H1 (cell line): ENCODE data around the gene CEACAM8.

Source experiments
- CBX5 ChIP-seq: fragments of 300-800, 300-1000 bp; sonication (generic); IDR thresholded peaks from 2 replicates; pipeline ENCODE4 v1.7.1; 2016; ENCODE audit warnings: antibody characterized with exemption, low read length, low read depth
- EP300 ChIP-seq, 2 experiments: IDR thresholded peaks; 1 replicate in 1 of 2; 2 replicates in 1 of 2; pipeline ENCODE4 v1.6.1; 2011 to 2012; ENCODE audit warnings: low read depth in 2 of 2, low read length in 2 of 2, mild to moderate bottlenecking in 2 of 2, borderline replicate concordance in 1 of 2, inconsistent platforms in 1 of 2, moderate library complexity in 1 of 2
- POLR2A ChIP-seq, 2 experiments: IDR thresholded peaks; 1 replicate in 1 of 2; 2 replicates in 1 of 2; pipeline ENCODE4 v1.6.1; 2011; ENCODE audit warnings: low read depth in 2 of 2, low read length in 2 of 2, mild to moderate bottlenecking in 2 of 2; ENCODE audit errors: control extremely low read depth in 1 of 2
- POLR2AphosphoS5 ChIP-seq: IDR thresholded peaks from 2 replicates; pipeline ENCODE4 v1.6.1; 2011; ENCODE audit warnings: low read depth, low read length
- RAD21 ChIP-seq, 2 experiments: IDR thresholded peaks in 1 of 2; conservative IDR thresholded peaks in 1 of 2; 2 replicates each; pipeline ENCODE4 v1.6.1; 2011; ENCODE audit warnings: low read depth in 2 of 2, low read length in 2 of 2, improper control_type of control experiment in 1 of 2, inconsistent platforms in 1 of 2, mild to moderate bottlenecking in 1 of 2, moderate library complexity in 1 of 2
- RFX5 ChIP-seq: IDR thresholded peaks from 2 replicates; pipeline ENCODE4 v1.6.1; 2011; ENCODE audit warnings: low read depth, low read length, improper control_type of control experiment, borderline replicate concordance
- RXRA ChIP-seq: IDR thresholded peaks from 2 replicates; pipeline ENCODE4 v1.6.1; 2011; ENCODE audit warnings: low read depth, mild to moderate bottlenecking, low read length, moderate library complexity; ENCODE audit not compliant: insufficient read depth
- ZNF274 ChIP-seq: IDR thresholded peaks from 2 replicates; pipeline ENCODE4 v1.7.0; 2012; ENCODE audit warnings: low read length, borderline replicate concordance; ENCODE audit errors: extremely low read depth
- TF ChIP-seq, protein P1 (sequence below), 3 experiments: IDR thresholded peaks; 1 replicate in 2 of 3; 2 replicates in 1 of 3; pipeline versions ENCODE4 v1.5.1 to v1.6.1; 2011; ENCODE audit warnings: low read length in 3 of 3, mild to moderate bottlenecking in 3 of 3, inconsistent platforms in 2 of 3, low read depth in 1 of 3, moderate library complexity in 1 of 3; ENCODE audit not compliant: insufficient read depth in 1 of 3; ENCODE audit errors: control extremely low read depth in 1 of 3
- TF ChIP-seq, protein P2 (sequence below): IDR thresholded peaks from 2 replicates; pipeline ENCODE4 v1.6.1; 2012; ENCODE audit warnings: inconsistent platforms

GRCh38 chr19:42619271-42619670 lies 24.5 kb upstream of the CEACAM8 start:
- TF ChIP-seq POLR2A (IDR thresholded peaks at IDR 0.05; ENCODE audit: control extremely low read depth in 1 of 2, low read depth in 2 of 2, low read length in 2 of 2) = no peak
- TF ChIP-seq RAD21 (IDR thresholded peaks at IDR 0.05 in 1 of 2, conservative IDR thresholded peaks at IDR 0.05 in 1 of 2; ENCODE audit: low read depth in 2 of 2, low read length in 2 of 2) = no peak
- TF ChIP-seq, protein P1, sequence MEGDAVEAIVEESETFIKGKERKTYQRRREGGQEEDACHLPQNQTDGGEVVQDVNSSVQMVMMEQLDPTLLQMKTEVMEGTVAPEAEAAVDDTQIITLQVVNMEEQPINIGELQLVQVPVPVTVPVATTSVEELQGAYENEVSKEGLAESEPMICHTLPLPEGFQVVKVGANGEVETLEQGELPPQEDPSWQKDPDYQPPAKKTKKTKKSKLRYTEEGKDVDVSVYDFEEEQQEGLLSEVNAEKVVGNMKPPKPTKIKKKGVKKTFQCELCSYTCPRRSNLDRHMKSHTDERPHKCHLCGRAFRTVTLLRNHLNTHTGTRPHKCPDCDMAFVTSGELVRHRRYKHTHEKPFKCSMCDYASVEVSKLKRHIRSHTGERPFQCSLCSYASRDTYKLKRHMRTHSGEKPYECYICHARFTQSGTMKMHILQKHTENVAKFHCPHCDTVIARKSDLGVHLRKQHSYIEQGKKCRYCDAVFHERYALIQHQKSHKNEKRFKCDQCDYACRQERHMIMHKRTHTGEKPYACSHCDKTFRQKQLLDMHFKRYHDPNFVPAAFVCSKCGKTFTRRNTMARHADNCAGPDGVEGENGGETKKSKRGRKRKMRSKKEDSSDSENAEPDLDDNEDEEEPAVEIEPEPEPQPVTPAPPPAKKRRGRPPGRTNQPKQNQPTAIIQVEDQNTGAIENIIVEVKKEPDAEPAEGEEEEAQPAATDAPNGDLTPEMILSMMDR (IDR thresholded peaks at IDR 0.05; ENCODE audit: control extremely low read depth in 1 of 3, insufficient read depth in 1 of 3, low read depth in 1 of 3, low read length in 3 of 3) = no peak
- no peak for TF ChIP-seq EP300 (IDR thresholded peaks at IDR 0.05; ENCODE audit: borderline replicate concordance in 1 of 2, low read depth in 2 of 2, low read length in 2 of 2)
- TF ChIP-seq RXRA = no peak
- TF ChIP-seq, protein P2, sequence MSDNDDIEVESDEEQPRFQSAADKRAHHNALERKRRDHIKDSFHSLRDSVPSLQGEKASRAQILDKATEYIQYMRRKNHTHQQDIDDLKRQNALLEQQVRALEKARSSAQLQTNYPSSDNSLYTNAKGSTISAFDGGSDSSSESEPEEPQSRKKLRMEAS = no peak
- TF ChIP-seq CBX5 = no peak
- TF ChIP-seq ZNF274 = no peak
- no peak for TF ChIP-seq RFX5
- no peak for TF ChIP-seq POLR2AphosphoS5
